MM.1S (cell line): ENCODE results near the gene ST13.
"Not testable (repeated sequence)": the region's sequence is repeated elsewhere in the genome, so short reads cannot be mapped to it uniquely, and the experiment has no call there.

Experiments used
- DNase-seq: peaks from one replicate; pipeline ENCODE4 v3.0.0-alpha.2; 2015
- H2AFZ ChIP-seq: fragments of 300-600 bp; sonication (generic); 2 replicates; pipeline ENCODE4 v1.6.0; 2016; ENCODE audit warnings: antibody characterized with exemption, low read length
- H3F3A ChIP-seq: fragments of 300-600 bp; sonication (generic); 2 replicates; pipeline ENCODE4 v1.6.1; 2016; ENCODE audit warnings: mild to moderate bottlenecking, antibody characterized with exemption, low read length, moderate library complexity, mixed read lengths; ENCODE audit not compliant: insufficient read depth
- H3K27ac ChIP-seq: fragments of 300-600 bp; sonication (generic); 2 replicates; pipeline ENCODE4 v1.5.1; 2016; ENCODE audit warnings: mild to moderate bottlenecking, low read length
- H3K27me3 ChIP-seq: fragments of 300-600 bp; sonication (generic); replicated peaks from 2 replicates; pipeline ENCODE4 v1.6.0; 2016; ENCODE audit warnings: low read length; ENCODE audit not compliant: insufficient read depth
- H3K36me3 ChIP-seq: fragments of 300-600 bp; sonication (generic); replicated peaks from 2 replicates; pipeline ENCODE4 v1.6.1; 2016; ENCODE audit warnings: mild to moderate bottlenecking, low read length, mixed read lengths; ENCODE audit not compliant: insufficient read depth
- H3K4me1 ChIP-seq: fragments of 300-600 bp; sonication (generic); 2 replicates; pipeline ENCODE4 v1.6.1; 2016; ENCODE audit warnings: low read length, mixed read lengths
- H3K4me2 ChIP-seq: fragments of 300-600 bp; sonication (generic); 2 replicates; pipeline ENCODE4 v1.6.0; 2016; ENCODE audit warnings: low read depth, low read length
- H3K4me3 ChIP-seq: fragments of 300-600 bp; sonication (generic); 2 replicates; pipeline ENCODE4 v1.5.1; 2016; ENCODE audit warnings: low read length, mixed read lengths
- H3K79me2 ChIP-seq: fragments of 300-600 bp; sonication (generic); 2 replicates; pipeline ENCODE4 v1.6.1; 2016; ENCODE audit warnings: mixed run types, low read length, mixed read lengths
- H3K9ac ChIP-seq: fragments of 300-600 bp; sonication (generic); 2 replicates; pipeline ENCODE4 v1.6.1; 2016; ENCODE audit warnings: low read length, mixed read lengths
- H3K9me2 ChIP-seq: fragments of 300-600 bp; sonication (generic); replicated peaks from 2 replicates; pipeline ENCODE4 v1.6.1; 2016; ENCODE audit warnings: mild to moderate bottlenecking, low read length, mixed read lengths; ENCODE audit not compliant: insufficient read depth
- H3K9me3 ChIP-seq: fragments of 300-600 bp; sonication (generic); replicated peaks from 2 replicates; pipeline ENCODE4 v1.6.1; 2016; ENCODE audit warnings: mild to moderate bottlenecking, low read length, mixed read lengths; ENCODE audit not compliant: insufficient read depth
- H4K20me1 ChIP-seq: fragments of 300-600 bp; sonication (generic); 2 replicates; pipeline ENCODE4 v1.6.1; 2016; ENCODE audit warnings: mild to moderate bottlenecking, low read length, moderate library complexity, mixed read lengths; ENCODE audit not compliant: insufficient read depth
- EZH2 ChIP-seq: fragments of 300-600 bp; sonication (generic); optimal IDR thresholded peaks from 2 replicates; pipeline ENCODE3; 2017; ENCODE audit warnings: low read depth, mild to moderate bottlenecking, antibody characterized with exemption, low read length, mixed read lengths
- EZH2phosphoT487 ChIP-seq: fragments of 300-600 bp; sonication (generic); IDR thresholded peaks from 2 replicates; pipeline ENCODE4 v1.6.1; 2018; ENCODE audit warnings: antibody characterized with exemption, low read length
- TF ChIP-seq, protein P1 (sequence below): fragments of 300-600 bp; sonication (generic); IDR thresholded peaks from 2 replicates; pipeline ENCODE4 v1.5.1; 2016; ENCODE audit warnings: antibody characterized with exemption, low read length, mixed read lengths

The ST13 gene

DNA sequence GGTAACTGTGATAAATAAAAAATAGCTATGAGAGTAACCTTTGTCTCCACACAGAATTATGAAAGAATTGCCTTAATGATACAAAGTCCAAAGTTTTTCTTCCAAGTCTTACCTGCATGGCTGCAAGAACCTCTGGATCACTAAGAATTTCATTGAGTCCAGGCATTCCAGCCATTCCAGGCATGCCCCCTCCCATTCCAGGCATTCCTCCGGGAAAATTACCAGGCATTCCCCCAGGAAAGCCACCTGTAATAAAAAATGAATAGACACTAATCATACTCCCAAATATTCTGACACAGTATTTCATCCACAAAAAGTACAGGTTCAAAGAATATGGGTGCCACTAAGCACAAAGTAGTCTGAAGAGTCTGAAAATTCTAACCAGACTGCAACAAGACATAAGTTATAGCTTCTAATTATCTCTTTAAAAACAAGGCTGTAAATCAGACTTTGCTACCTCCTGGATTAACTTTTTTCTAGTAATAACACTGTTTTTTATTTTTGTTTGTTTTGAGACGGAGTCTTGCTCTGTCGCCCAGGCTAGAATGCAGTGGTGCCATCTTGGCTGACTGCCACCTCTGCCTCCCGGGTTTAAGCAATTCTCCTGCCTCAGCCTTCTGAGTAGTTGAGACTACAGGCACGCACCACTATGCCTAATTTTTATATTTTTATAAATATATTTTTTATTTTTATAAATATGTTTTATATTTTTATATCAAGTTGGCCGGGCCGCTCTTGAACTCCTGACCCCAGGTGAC, 29.3 kb downstream of the ST13 start:
- no peak for DNase-seq
- Histone ChIP-seq H3K9me3 (no peaks in the 10 kb centered on the region), H3K27ac (no peak overlapping the region), H3K9ac (no peak overlapping the region), H3K9me2 (no peaks in the 10 kb centered on the region), H4K20me1 (no peaks in the 10 kb centered on the region), H3K4me3 (no peak overlapping the region), H3K4me1 (no peaks in the 10 kb centered on the region), H3K36me3 (peaks cover 15% of the 10 kb centered on the region), H2AFZ (no peak overlapping the region), H3K27me3 (no peaks in the 10 kb centered on the region), H3F3A (no peaks in the 10 kb centered on the region), H3K4me2 (no peak overlapping the region), H3K79me2 (no peaks in the 10 kb centered on the region)
- TF ChIP-seq EZH2phosphoT487 (no peak), EZH2 (no peak)
- TF ChIP-seq, protein P1, sequence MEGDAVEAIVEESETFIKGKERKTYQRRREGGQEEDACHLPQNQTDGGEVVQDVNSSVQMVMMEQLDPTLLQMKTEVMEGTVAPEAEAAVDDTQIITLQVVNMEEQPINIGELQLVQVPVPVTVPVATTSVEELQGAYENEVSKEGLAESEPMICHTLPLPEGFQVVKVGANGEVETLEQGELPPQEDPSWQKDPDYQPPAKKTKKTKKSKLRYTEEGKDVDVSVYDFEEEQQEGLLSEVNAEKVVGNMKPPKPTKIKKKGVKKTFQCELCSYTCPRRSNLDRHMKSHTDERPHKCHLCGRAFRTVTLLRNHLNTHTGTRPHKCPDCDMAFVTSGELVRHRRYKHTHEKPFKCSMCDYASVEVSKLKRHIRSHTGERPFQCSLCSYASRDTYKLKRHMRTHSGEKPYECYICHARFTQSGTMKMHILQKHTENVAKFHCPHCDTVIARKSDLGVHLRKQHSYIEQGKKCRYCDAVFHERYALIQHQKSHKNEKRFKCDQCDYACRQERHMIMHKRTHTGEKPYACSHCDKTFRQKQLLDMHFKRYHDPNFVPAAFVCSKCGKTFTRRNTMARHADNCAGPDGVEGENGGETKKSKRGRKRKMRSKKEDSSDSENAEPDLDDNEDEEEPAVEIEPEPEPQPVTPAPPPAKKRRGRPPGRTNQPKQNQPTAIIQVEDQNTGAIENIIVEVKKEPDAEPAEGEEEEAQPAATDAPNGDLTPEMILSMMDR = no peak

DNA sequence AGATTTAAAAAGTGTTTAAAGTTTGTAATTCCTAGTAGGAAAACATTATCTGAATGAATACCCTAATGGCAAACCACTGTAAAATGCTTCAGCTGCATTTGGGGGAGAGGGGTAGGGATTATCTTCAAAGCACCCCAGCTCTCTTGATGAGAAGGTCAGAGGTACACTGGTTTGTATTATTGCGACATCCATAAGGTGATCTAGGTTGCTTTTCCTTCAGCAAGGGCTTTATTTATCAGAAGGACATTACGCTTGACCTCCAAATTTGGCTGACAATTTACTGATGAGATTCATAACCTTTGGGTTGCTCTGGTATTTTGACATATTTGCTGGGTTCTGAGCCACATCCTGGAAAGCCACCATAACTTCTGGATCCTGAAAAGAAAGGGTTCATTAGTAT, 30.1 kb downstream of the ST13 start:
- H3K9me3 ChIP-seq, H3K27ac ChIP-seq, H2AFZ ChIP-seq, H3F3A ChIP-seq, H3K9ac ChIP-seq, H4K20me1 ChIP-seq, H3K79me2 ChIP-seq, H3K9me2 ChIP-seq, H3K4me1 ChIP-seq, H3K27me3 ChIP-seq, DNase-seq, H3K4me2 ChIP-seq, H3K4me3 ChIP-seq: not testable (repeated sequence)
- peaks cover 13% of the 10 kb centered on the region for H3K36me3 ChIP-seq

DNA sequence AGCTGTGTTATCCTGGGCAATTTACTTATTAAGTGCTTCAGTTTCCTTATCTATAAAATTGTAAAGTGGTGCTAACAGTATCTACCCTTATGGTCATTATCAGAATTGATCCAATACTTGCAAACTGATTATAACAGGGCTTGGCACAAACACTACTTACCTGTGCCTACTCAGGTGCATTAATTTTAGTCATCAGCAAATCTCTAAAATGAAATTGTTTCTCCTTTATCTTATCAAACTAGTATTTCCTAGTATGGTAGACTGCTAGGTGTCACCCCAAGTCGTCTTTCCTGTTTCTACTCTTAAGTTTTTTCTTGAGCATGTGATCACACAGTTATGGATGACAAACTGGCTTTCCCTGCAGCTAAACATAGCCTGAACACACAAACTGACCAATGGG, 33.0 kb downstream of the ST13 start:
- Histone ChIP-seq H3K27me3 (no peaks in the 10 kb centered on the region), H4K20me1 (no peaks in the 10 kb centered on the region), H3K9me2 (no peaks in the 10 kb centered on the region), H3K36me3 (peaks cover 4% of the 10 kb centered on the region; the same call in 1 of the 2 replicates), H3K9ac (no peak overlapping the region), H3K4me2 (no peak overlapping the region), H2AFZ (no peak overlapping the region), H3K79me2 (peaks cover 7% of the 10 kb centered on the region), H3K27ac (no peak overlapping the region), H3K4me1 (no peaks in the 10 kb centered on the region; the same call in 1 of the 2 replicates), H3F3A (peaks cover 14% of the 10 kb centered on the region), H3K9me3 (no peaks in the 10 kb centered on the region), H3K4me3 (no peak overlapping the region)
- TF ChIP-seq EZH2 (no peak), EZH2phosphoT487 (no peak)
- TF ChIP-seq, protein P1 = no peak
- no peak for DNase-seq

DNA sequence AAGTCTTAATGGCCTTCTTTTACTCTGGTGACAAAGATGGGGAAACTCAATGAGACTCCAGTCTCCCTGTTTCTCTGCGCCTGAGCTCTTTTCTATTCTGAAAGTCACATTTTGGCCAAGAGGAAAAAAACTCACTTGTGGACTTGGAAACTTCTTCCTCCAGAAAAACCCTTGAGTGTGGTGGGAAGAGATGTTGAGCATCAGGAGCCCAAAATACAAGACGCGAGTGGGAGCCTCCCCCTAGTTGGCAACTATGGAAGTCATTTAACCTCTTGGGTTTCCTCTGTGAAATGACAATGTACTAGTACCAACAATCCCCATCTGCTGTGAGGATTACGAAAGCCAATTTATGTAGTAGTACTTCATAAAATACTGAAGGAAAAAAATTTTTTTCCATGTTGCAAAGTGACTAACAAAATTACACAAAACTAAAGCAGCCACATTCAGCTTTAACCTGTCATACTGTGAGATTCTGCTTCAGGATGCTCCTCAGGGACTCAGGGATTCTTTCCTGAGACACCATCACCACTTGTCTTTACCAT, 36.8 kb downstream of the ST13 start:
- Histone ChIP-seq H3K27me3 (no peaks in the 10 kb centered on the region), H3K36me3 (no peaks in the 10 kb centered on the region; the same call in 1 of the 2 replicates), H4K20me1 (no peaks in the 10 kb centered on the region), H3K79me2 (peaks cover 41% of the 10 kb centered on the region), H3K4me1 (peaks cover 17% of the 10 kb centered on the region), H3K27ac (peak overlapping the region; percentile 23; the same call in 1 of the 2 replicates), H3K9me3 (no peaks in the 10 kb centered on the region), H3K4me2 (peak overlapping the region; percentile 90), H3K9ac (peak overlapping the region; percentile 53; the same call in 1 of the 2 replicates), H3K9me2 (no peaks in the 10 kb centered on the region), H3F3A (peaks cover 27% of the 10 kb centered on the region), H3K4me3 (peak overlapping the region; percentile 61), H2AFZ (peak overlapping the region; percentile 92)
- DNase-seq = peak; percentile 19
- no peak for TF ChIP-seq EZH2
- TF ChIP-seq EZH2phosphoT487 = no peak
